Natural killer cell (primary cell): ENCODE data around the gene MX2. TPM values are rescaled to one million over a fixed set of nuclear protein-coding genes. Genes with fewer than 3 reads are reported as not detected.

Experiments
- ATAC-seq, 3 donors: fragments of 150-1000 bp in 2 of 3; fragments of 200-7000 bp in 1 of 3; cut with Tn5 transposase; 1 replicate in 1 of 3; 2 replicates in 2 of 3; pipeline ENCODE4 v1.10.0; 2021; ENCODE audit warnings: mild to moderate bottlenecking in 2 of 3, moderate library complexity in 2 of 3
- DNase-seq, 2 donors: peaks; one replicate each; pipeline versions ENCODE4 v3.0.0 to v3.0.0-alpha.2; 2013 to 2021; ENCODE audit warnings: mixed read lengths in 1 of 2
- H3K27ac ChIP-seq: one replicate; pipeline ENCODE4 v1.5.1; 2013; ENCODE audit warnings: mild to moderate bottlenecking, low read length
- H3K27me3 ChIP-seq: one replicate; pipeline ENCODE4 v1.6.1; 2013; ENCODE audit warnings: low read length; ENCODE audit not compliant: control insufficient read depth, insufficient read depth
- H3K36me3 ChIP-seq: one replicate; pipeline ENCODE4 v1.6.1; 2013; ENCODE audit warnings: low read length; ENCODE audit not compliant: control insufficient read depth, insufficient read depth
- H3K4me1 ChIP-seq: one replicate; pipeline ENCODE4 v1.6.1; 2013; ENCODE audit warnings: low read length; ENCODE audit not compliant: control insufficient read depth, insufficient read depth
- H3K4me3 ChIP-seq: one replicate; pipeline ENCODE4 v1.5.1; 2013; ENCODE audit warnings: low read length
- H3K9me3 ChIP-seq: one replicate; pipeline ENCODE4 v1.6.1; 2013; ENCODE audit warnings: low read length; ENCODE audit not compliant: control insufficient read depth, insufficient read depth
- H3K27ac Mint-ChIP-seq, 2 donors: one replicate each; pipeline ENCODE4 v1.8.0; 2022; ENCODE audit warnings: mild to moderate bottlenecking in 2 of 2, mixed read lengths in 2 of 2, moderate library complexity in 1 of 2
- H3K27me3 Mint-ChIP-seq, 2 donors: one replicate each; pipeline ENCODE4 v1.8.0; 2022; ENCODE audit warnings: low read depth in 2 of 2, mixed read lengths in 2 of 2
- H3K36me3 Mint-ChIP-seq: one replicate; pipeline ENCODE4 v1.8.0; 2022; ENCODE audit warnings: mixed read lengths
- H3K4me1 Mint-ChIP-seq, 2 donors: one replicate each; pipeline ENCODE4 v1.8.0; 2022; ENCODE audit warnings: mixed read lengths in 2 of 2
- H3K4me3 Mint-ChIP-seq: one replicate; pipeline ENCODE4 v1.8.0; 2022; ENCODE audit warnings: mild to moderate bottlenecking, moderate library complexity, mixed read lengths
- H3K9me3 Mint-ChIP-seq, 2 donors: one replicate each; pipeline ENCODE4 v1.8.0; 2022; ENCODE audit warnings: mixed read lengths in 2 of 2
- WGBS: methylation state at CpG from one replicate; pipeline ENCODE4 v1.1.7; 2013; ENCODE audit warnings: missing lambda C conversion rate; ENCODE audit not compliant: insufficient coverage; 5-methylcytosine and 5-hydroxymethylcytosine counted together
- intact Hi-C: fragments of 100-400 bp; cut with micrococcal nuclease; formaldehyde crosslinking; loops from one replicate; pipeline ENCODE4 v1.14.2; 2022
- total RNA-seq, 4 donors: library from RNA; stranded (reverse); fragments of 120-200 nt in 1 of 4; gene quantifications; one replicate each; pipeline versions ENCODE4 v1.2.3 to v1.2.4, GENCODE V29; 2013 to 2022
- TF ChIP-seq, protein P1 (sequence below): fragments of 200-600 bp; IDR thresholded peaks from one replicate; pipeline ENCODE4 v1.8.0; 2022; ENCODE audit warnings: antibody characterized with exemption

MX2 gene
- total RNA-seq, 3 donors from 2014 or later (not counting 1 experiment from before 2014, with no cell fraction given), result 37.9 to 73.9 (median 42.6) TPM

DNA sequence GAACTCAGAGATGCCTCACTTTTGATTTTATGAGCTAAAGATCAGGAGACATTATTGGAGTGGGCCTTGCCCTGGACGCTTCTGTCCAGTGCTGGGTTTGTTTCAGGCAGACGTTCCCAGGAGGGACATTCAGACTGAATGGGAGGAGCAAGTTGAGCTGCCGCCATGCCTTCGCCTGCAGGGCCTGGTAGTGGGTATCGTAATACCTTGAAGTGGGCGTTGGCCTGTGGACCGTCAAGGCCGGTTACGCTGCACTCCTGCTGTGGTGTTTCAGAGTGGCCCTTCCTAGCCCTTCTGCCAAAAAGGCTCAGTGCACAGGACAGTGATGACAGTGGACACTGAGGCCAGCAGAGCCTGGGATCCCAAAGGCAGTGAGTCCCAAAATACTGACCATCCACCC is 43.6 kb upstream of the MX2 start:
- H3K4me3 Mint-ChIP-seq, result no peak overlapping the region
- peaks cover 27 to 51% of the 10 kb centered on the region in 2 donors for H3K27me3 Mint-ChIP-seq
- H3K4me3 ChIP-seq, result no peak overlapping the region
- H3K4me1 Mint-ChIP-seq, result no peaks in the 10 kb centered on the region
- H3K36me3 ChIP-seq, result no peaks in the 10 kb centered on the region
- DNase-seq (no peak), ATAC-seq (no peak)
- no peak overlapping the region for H3K27ac ChIP-seq
- no peaks in the 10 kb centered on the region for H3K9me3 ChIP-seq
- no peak overlapping the region for H3K27ac Mint-ChIP-seq
- no peaks in the 10 kb centered on the region for H3K27me3 ChIP-seq
- no peaks in the 10 kb centered on the region for H3K9me3 Mint-ChIP-seq
- no peaks in the 10 kb centered on the region for H3K4me1 ChIP-seq
- TF ChIP-seq, protein P1, sequence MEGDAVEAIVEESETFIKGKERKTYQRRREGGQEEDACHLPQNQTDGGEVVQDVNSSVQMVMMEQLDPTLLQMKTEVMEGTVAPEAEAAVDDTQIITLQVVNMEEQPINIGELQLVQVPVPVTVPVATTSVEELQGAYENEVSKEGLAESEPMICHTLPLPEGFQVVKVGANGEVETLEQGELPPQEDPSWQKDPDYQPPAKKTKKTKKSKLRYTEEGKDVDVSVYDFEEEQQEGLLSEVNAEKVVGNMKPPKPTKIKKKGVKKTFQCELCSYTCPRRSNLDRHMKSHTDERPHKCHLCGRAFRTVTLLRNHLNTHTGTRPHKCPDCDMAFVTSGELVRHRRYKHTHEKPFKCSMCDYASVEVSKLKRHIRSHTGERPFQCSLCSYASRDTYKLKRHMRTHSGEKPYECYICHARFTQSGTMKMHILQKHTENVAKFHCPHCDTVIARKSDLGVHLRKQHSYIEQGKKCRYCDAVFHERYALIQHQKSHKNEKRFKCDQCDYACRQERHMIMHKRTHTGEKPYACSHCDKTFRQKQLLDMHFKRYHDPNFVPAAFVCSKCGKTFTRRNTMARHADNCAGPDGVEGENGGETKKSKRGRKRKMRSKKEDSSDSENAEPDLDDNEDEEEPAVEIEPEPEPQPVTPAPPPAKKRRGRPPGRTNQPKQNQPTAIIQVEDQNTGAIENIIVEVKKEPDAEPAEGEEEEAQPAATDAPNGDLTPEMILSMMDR, result no peak
- WGBS, result 87% methylated on average over 9 of the region's 9 CpGs
- intact Hi-C loops, result no loop called here
- H3K36me3 Mint-ChIP-seq, result no peaks in the 10 kb centered on the region

DNA sequence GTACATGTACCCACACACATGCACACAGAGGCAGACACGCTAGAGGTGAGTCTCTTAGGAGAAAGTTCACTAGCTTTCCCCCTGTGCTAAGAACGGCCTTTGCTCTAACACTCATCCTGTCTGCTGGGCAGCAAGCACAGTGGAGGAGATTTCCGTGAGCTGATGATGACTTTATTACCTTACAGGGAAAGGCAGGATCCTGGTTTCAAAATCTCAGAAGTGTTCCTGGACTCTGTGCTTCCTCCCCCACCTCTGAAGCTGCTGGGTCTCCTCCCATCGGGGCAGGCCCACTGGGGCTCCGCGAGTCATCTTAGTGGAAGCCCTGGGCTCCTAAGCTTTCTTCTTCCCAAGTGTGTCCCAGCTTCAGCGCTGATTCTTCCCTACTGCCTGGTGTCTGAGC is 42.6 kb upstream of the MX2 start:
- Histone ChIP-seq H3K27me3 (no peaks in the 10 kb centered on the region), H3K9me3 (no peaks in the 10 kb centered on the region), H3K4me3 (no peak overlapping the region), H3K4me1 (no peaks in the 10 kb centered on the region), H3K36me3 (no peaks in the 10 kb centered on the region), H3K27ac (no peak overlapping the region)
- no peaks in the 10 kb centered on the region for H3K9me3 Mint-ChIP-seq
- 89% methylated on average over 7 of the region's 7 CpGs for WGBS
- H3K4me1 Mint-ChIP-seq, result no peaks in the 10 kb centered on the region
- DNase-seq (no peak), ATAC-seq (no peak)
- H3K27ac Mint-ChIP-seq, result no peak overlapping the region
- intact Hi-C loops, result no loop called here
- no peak overlapping the region for H3K4me3 Mint-ChIP-seq
- TF ChIP-seq, protein P1, result no peak
- H3K27me3 Mint-ChIP-seq, result peaks cover 27 to 49% of the 10 kb centered on the region in 2 donors
- H3K36me3 Mint-ChIP-seq, result no peaks in the 10 kb centered on the region

DNA sequence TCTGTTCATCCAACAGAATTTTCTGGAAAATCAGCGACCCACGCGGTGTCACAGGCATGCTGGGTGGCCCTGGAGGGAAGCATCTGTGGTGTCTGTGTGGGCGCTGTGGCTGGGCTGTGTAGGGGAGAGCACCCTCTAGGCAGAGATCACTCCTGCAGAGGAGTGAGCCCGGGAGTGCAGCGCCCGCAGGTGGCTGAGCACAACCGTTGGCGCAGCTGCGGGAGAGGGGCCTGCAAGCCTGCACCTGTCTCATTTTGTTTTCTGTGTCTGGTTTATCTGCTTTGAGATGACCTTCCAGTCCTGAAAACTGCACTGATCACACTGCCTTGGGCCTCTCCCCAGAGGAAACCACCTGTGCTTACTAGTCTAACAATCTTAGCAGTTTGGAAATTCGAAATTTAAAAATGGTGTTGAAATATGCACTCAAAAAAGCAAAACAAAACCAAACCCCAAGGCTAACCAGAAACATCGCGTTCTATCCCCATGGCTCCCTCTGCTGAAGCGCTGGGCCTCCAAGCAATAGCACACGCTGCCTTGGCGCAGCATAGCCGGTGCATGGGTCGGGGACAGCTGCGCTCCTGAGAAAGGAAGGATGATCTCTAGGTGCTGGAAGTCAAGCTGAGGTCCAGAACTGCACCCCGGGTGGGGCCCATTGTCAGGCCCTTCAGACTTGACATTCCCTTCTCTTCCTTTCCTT is 40.5 kb upstream of the MX2 start:
- Histone ChIP-seq H3K27ac (no peak overlapping the region), H3K27me3 (no peaks in the 10 kb centered on the region), H3K36me3 (no peaks in the 10 kb centered on the region), H3K9me3 (no peaks in the 10 kb centered on the region), H3K4me3 (no peak overlapping the region), H3K4me1 (no peaks in the 10 kb centered on the region)
- ATAC-seq (no peak), DNase-seq (peak in 1 of 2 donors; percentile 41)
- H3K9me3 Mint-ChIP-seq, result no peaks in the 10 kb centered on the region
- H3K27ac Mint-ChIP-seq, result no peak overlapping the region
- TF ChIP-seq, protein P1, result no peak
- intact Hi-C loops, result no loop called here
- H3K4me1 Mint-ChIP-seq, result no peaks in the 10 kb centered on the region
- no peaks in the 10 kb centered on the region for H3K36me3 Mint-ChIP-seq
- WGBS, result 68% methylated on average over 20 of the region's 20 CpGs
- no peak overlapping the region for H3K4me3 Mint-ChIP-seq
- H3K27me3 Mint-ChIP-seq, result peaks cover 9 to 29% of the 10 kb centered on the region in 2 donors
